Activated CD4-positive, alpha-beta T cell treated with anti-CD3 and anti-CD28 coated beads, Interleukin-10, Interleukin-2, amounts not matched to agents 100 ng/mL and 50 ng/mL, durations not matched to agents 16 hours and 8 hours (primary cell): Measurements from ENCODE around the gene SPEG.

Experiments
- DNase-seq: peaks from one replicate; pipeline ENCODE4 v3.0.0-alpha.2; 2020

The SPEG gene

GRCh38 chr2:219538504-219538951 lies 103.9 kb downstream of the SPEG start:
- no peak for DNase-seq

DNA sequence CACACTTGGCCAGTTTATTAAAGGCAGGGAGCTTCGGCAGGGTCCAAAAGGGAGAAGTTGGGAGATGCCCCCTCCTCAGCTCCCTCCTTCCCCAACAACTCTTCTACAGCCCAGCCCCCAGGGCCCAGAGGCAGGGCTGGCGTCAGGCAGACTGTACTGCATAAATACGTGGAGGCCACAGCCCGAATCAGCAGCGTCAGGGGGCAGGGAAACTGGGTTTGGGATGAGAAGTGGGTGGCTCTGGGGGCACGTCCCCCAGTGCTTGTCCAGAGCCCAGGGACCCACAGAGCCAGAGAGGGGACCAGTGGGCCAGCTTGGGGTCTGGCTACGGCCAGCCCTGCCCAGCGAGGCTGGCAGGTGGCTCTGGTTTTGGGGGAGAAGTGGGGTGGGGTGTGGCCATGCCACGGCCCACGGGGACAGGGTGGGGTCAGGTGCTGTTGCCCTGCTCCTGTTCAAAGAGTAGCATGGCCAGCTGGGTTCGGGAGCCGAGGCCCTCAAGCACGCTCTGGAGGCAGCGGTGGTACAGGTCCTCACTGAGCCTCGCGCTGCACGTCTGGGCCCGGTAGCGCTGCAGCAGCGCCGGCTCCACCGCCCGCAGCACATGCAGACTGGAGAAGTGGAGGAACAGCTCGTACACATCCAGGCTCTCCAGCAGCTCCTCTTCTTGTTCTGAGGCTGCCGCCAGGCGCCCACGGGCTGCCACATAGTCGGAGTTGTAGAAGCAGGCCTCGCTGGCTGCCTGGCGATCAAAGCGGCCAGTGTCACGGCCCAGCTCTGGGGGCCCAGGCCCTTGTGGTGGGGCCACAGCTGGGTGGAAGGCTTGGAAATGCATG lies 104.5 kb downstream of the SPEG start:
- DNase-seq: no peak

DNA sequence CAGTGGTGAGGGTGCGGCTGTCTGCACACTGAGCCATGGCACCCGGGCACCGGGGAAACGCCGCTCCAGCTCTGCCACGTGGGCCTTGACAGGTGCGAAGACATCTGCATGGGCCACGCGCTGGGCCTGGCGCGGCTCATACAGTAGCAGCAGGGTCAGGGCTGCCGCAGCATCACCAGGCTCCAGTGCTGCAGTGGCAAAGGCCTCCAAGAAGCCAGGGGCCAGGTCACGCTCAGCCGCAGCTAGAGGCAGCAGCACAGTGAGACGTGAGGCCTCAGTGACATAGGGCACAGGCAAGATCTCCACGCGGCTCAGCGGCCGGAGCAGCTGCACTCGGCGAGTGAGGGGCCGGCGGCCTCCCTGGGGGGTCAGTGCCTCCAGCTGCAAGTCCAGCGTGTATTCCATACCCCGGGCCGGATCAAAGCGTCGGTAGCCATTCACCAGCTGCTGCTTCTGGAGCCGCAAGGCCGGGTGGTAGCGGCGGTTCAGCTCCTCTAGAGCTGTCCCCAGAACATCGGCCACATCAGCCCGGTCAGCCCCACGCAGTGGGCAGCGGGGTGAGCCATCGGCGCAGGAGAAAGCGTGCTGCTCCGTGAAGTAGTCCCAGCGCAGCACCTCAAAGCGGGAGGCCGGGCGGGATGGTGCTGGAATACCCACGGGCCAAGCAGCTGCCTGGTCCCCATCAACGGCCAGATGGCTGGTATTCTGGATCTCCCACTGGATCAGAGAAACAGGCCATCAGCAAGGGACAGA lies 105.5 kb downstream of the SPEG start:
- DNase-seq: no peak

DNA sequence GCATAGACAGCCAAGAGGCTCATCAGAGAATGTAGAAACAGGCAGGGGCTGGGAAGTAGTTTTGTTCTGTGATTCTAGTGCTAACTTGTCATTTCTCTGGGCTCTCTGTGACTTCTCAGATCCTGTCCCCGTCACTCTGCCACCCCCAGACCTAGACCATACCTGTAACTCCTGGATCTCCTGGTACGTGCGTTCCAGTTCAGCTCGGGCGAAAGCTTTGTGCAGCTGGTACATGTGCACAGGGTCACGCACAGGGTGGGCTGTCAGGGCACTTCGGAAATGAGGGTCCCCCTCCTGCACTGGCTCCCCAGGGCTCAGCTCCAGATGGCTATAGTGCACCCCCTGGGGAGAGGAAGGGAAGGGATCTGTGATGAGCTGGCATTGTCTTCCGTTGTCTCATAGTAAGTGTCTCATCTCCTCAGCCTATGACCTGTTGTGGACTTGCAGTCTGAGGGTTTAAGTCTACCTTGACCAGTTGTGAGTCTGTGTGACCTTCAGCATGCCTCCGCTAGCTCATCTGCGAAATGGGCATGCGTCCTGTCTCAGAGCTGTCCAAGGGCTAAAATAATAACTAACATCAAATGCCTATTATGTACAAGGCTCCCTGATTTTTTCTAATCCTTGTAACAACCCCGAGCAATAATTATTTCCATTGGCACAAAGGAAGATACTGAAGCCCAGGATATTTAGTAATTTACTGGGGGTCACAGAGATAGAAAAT lies 106.3 kb downstream of the SPEG start:
- no peak for DNase-seq

DNA sequence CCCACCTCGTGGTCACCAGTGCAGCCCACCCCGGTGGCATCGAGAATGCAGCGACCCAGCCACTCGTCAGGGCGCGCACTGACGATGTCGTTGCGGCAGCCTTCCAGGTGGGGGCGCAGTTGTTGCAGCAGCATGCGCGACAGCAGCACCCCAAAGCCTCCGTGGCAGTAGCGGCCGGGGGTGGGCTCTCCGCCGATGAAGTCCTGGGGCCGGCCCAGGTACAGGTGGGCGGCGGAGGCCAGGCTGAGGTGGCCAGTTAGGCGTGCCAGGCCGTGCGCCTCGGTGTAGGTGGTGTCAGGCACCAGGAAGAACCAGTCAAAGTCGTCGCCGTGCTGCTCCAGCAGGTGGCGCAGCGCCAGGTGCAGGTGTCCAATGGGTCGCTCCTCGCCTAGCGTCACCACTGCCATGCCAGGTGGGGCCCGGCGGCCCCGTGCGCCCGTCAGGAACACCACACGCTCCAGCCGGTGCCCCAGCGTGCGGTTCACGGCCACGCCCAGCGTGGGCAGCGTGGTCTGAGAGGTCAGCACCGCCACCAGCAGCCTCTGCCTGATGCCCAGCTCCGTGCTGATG lies 107.1 kb downstream of the SPEG start:
- DNase-seq: peak; percentile 92

GRCh38 chr2:219542931-219543595 lies 108.4 kb downstream of the SPEG start:
- peak; percentile 46 for DNase-seq

DNA sequence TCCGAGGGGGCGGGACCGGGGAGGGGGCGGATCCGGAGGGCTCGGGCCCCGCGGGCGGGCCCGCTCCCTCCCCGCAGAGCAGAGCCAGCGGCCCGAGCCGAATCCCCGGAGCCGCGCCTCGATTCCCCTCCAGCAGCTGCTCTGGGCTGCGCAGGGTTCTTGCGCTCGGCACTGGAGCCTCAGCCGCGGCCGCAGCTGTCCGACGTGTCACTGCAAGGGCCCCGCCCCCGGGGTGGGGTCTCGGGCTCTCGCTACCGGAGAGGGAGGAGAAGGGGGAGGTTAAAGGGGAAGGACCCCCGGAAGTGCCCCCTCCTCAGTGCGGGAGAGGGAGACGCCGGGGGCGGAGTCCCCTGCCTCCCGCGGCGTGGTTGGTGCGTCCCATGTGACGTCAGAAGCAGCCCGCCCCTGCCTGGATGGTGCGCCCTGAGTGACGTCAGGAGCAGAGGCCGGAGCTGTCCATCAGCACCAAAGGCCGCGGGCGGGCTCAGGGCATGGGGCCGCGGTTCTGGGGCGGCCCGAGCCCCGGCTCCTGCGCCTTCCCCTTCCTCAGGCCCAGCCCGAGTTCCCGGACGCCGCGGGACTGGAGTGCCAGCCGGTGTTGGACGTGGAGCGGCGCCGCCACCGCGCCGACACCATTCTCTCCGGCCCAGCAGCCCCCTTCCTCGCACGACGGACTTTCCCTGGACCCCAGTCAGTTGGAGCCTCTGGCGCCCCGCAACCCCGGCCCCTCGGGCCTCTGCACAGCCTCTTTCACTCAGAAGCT lies 109.1 kb downstream of the SPEG start, which contains the start of the genes CHPF and TMEM198:
Gene CHPF (minus strand): TSS at position 214 of the 763 bp plus-strand sequence. CDS start 271 bp downstream, outside the sequence.
Gene TMEM198 (plus strand): TSS at position 433 of the 763 bp plus-strand sequence. CDS start 700 bp downstream, outside the sequence.
- DNase-seq: peak; percentile 98

DNA sequence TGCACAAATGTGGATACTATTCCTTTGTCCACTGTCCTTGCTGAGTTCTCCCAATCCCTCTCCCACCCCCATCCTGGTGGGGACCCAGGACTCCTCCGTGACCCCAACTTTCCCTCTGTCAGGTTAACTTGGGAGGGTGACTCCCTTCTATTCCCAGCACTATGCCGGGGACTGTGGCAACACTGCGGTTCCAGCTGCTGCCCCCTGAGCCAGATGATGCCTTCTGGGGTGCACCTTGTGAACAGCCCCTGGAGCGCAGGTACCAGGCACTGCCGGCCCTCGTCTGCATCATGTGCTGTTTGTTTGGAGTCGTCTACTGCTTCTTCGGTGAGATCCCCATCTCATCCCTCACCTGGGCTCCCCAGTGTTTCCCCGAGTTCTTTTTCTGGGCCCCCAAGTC lies 109.9 kb downstream of the SPEG start:
- DNase-seq: no peak

DNA sequence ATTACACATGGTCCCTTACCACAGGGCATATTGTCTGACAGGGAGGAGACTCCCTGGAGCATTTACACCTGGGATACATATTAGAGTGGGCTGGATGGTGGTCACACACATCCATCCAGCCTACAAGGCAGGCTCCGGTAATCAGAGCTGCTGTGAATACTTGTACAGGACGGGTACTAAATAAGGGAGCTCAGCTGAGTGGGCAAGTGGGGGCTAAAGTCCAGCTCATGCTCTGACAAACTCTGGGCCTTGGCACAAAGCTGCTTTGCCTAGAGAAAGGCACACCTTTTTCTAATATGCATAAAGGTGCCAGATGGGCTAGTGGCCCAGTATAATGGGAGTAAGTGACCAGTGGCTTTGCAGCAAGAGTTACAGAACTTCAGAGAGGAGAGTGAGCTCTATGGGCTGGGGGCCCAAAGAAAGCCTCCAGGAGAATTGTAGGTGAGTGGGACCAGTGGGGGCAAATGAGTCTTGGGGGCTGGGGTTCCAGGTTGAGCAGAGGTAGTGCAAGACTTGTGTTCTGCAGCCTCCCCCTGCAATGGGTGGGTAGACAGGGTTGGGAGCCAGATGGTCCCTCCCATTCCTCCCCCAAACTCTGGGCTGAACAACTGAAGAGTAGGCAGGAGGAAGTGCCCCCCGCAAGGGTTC lies 110.8 kb downstream of the SPEG start:
- DNase-seq: no peak

DNA sequence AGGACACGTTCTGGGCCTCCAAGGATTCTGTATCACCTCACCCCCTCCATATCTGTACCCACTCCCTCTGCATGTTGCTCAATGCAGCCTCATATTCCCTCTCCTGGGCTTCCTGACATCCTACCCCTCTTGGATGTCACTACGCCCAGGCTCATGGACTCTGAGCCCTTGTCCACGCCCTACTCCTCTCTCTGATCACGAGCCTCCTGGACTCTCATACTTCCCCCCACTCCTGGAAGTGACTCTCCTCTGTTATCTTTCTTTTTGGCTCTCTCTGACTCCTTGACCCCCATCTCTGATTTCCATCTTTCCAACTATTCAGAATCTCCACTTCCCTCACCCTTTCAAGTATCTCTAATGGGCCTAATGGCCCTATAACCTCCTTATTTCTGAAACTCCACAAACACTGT lies 111.3 kb downstream of the SPEG start:
- no peak for DNase-seq

- DNase-seq: no peak
These were observed 113.0 kb downstream of the SPEG start for GRCh38 chr2:219547621-219548020.
